Measurements from ENCODE around the gene THEM5.

Gene THEM5

DNA sequence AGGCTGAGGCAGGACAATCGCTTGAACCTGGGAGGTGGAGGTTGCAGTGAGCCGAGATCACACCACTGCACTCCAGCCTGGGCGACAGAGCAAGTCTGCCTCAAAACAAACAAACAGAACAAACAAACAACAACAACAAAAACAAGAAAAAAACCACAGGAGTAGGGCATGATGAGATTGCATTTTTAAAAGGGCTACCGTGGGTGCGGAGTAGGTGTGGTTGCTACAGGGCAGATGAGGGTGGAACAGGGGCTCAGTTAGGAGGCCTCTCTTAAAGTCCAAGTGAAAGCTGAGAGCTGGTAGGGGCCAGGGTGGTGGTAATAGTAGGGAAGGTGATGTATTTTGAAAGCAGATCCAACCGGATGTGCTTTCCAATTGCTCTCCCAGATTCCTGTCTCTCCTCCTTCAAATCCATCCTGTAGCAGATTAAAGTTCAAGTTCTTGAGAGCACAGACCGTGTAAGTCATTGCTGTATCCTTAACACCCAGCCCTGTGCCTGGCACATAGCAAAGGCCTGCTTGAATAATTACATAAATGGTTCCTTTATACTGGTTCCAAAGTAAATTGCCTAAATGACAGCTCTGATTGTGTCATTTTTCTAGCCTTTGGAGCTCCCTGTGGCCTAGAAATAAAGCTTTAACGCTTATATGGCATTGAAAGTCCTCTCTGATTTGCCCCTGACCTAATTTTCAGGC lies 44.1 kb downstream of the THEM5 start:
- no peak overlapping the region for H3K4me3 ChIP-seq (ENCODE audit: control insufficient read depth, low read depth, low read length)
- TF ChIP-seq, protein P1, sequence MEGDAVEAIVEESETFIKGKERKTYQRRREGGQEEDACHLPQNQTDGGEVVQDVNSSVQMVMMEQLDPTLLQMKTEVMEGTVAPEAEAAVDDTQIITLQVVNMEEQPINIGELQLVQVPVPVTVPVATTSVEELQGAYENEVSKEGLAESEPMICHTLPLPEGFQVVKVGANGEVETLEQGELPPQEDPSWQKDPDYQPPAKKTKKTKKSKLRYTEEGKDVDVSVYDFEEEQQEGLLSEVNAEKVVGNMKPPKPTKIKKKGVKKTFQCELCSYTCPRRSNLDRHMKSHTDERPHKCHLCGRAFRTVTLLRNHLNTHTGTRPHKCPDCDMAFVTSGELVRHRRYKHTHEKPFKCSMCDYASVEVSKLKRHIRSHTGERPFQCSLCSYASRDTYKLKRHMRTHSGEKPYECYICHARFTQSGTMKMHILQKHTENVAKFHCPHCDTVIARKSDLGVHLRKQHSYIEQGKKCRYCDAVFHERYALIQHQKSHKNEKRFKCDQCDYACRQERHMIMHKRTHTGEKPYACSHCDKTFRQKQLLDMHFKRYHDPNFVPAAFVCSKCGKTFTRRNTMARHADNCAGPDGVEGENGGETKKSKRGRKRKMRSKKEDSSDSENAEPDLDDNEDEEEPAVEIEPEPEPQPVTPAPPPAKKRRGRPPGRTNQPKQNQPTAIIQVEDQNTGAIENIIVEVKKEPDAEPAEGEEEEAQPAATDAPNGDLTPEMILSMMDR (IDR thresholded peaks at IDR 0.05; ENCODE audit: control insufficient read depth, insufficient read depth, low read depth, low read length, missing control alignments) = no peak
- DNase-seq (ENCODE audit: low read depth) = no peak

DNA sequence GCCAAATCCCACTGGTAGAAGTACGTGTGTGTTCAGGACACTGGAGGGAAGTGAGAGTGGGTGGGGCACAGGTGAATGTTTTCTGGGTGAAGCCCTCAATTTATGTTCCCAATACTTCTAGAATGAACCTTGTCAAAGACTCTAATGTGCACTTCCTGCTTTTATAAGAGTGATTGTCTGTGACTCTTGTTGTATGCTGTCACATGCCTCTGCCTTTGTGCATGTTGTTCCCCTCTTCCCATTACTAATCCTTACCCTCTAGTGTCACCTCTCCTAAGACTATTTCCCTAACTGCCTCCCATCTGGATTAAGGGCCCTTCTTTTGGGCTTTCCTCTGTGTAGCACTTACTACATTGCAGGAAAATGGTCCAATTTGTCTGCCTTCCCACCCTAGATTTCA lies 45.7 kb downstream of the THEM5 start:
- H3K4me3 ChIP-seq (ENCODE audit: control insufficient read depth, low read depth, low read length) = no peak overlapping the region
- no peak for DNase-seq (ENCODE audit: low read depth)
- TF ChIP-seq, protein P1 (IDR thresholded peaks at IDR 0.05; ENCODE audit: control insufficient read depth, insufficient read depth, low read depth, low read length, missing control alignments) = no peak

DNA sequence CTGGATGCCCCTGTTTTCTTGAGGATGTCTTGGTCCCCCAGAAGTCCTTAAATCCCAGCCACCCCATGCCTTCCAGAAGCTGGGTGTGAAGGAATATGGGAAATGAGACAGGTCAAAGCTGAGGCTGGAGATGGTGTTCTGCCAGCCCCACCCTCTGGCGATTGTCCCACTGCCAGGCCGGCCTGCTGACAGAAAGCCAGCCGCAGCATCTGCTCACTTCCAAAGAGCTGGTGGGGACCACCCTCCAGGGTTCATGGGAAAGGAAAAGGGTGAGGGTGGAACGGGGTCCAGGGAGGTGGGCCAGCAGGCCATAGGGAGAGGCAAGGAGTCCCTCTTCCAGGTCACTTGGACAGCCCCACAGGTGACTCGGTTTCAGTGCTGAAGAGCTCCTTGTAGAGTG lies 46.4 kb downstream of the THEM5 start:
- TF ChIP-seq, protein P1 (IDR thresholded peaks at IDR 0.05; ENCODE audit: control insufficient read depth, insufficient read depth, low read depth, low read length, missing control alignments) = no peak
- DNase-seq (ENCODE audit: low read depth) = no peak
- H3K4me3 ChIP-seq (ENCODE audit: control insufficient read depth, low read depth, low read length) = no peak overlapping the region

DNA sequence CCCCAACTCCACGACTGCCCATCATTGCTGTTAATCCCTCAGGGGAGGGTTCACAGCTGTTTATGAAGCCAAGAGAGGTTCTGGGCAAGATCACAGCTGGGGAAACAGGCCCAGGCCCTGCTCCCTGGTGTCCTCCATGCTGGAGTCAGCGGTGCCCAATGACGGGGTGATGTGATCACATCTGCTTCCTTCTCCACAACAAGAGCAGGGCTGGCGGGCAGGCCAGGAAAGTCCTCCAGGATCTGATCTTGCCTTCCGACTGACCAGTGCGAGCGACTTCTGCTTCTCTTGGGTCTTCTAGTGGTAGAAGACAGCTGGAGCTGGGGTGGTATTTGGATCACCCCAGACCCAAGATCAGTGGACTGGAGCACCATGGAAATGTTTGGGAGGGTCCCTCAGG lies 47.3 kb downstream of the THEM5 start:
- TF ChIP-seq, protein P1 (IDR thresholded peaks at IDR 0.05; ENCODE audit: control insufficient read depth, insufficient read depth, low read depth, low read length, missing control alignments) = no peak
- DNase-seq (ENCODE audit: low read depth) = no peak
- H3K4me3 ChIP-seq (ENCODE audit: control insufficient read depth, low read depth, low read length) = no peak overlapping the region

DNA sequence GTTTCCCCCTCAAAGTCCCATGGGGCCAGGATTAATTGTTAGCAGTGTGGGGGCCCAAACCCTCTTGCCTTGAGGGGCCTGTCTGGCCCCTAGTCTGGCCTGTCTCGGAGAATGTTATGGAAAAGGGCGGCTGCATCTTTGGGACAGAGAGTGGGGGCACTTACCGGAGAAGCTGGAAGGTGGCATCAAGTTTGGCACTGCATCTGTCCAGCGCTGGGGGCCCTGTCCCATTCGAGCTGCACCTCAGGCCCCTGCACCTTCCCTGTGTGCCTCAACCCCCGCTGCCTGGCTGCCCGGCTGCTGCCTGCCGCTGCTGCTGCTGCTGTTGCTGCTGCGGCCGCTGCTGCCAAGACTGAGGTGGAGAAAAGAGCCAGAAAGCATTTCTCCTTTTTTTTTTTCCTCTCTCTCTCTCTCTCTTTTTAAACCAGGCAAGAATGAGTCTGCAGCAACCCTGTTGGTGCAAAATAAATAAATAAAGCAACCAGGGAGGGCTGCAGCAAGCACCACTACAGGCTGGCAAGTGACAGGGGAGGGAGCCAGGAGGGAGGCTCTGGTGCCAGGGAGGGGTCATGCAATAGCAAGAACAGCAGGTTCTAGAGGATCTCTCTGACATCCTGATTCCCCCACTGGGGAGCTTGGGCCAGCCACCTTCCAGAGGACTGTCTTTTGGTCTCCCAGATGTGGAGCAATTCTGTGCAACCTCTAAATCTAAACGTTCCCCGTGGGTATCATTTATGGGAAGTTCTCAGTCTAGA lies 48.3 kb downstream of the THEM5 start, which contains the start of gene LINGO4:
TSS of gene LINGO4 (minus strand) at position 354 of the 755 bp plus-strand sequence. CDS start 2,715 bp downstream, outside the sequence.
- TF ChIP-seq, protein P1 (IDR thresholded peaks at IDR 0.05; ENCODE audit: control insufficient read depth, insufficient read depth, low read depth, low read length, missing control alignments) = no peak
- no peak for DNase-seq (ENCODE audit: low read depth)
- H3K4me3 ChIP-seq (ENCODE audit: control insufficient read depth, low read depth, low read length) = no peak within 1 kb of the TSS

DNA sequence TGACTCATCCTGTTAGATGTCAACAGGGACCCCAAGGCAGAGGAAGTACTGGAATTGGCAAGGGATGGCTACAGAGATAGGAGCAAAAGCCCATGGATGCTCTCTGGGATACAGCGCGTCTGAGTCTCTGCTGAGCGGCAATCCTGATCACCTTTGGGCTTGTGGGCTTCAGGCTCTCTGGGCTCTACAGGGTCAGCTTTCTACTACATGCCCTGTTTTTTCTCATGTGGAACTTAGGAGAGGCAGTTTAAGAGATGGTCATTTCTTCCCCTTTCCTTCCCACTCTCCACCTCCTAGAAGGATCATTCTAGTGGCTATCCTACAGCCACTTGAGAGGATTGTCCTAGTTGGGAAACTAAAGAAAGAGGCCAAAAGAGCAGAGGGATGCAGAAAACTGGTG lies 49.6 kb downstream of the THEM5 start:
- H3K4me3 ChIP-seq (ENCODE audit: control insufficient read depth, low read depth, low read length) = no peak overlapping the region
- TF ChIP-seq, protein P1 (IDR thresholded peaks at IDR 0.05; ENCODE audit: control insufficient read depth, insufficient read depth, low read depth, low read length, missing control alignments) = no peak
- DNase-seq (ENCODE audit: low read depth) = no peak
